ENCODE data around the gene STIM1. TPM values are rescaled to one million over a fixed set of nuclear protein-coding genes. Genes with fewer than 3 reads are reported as not detected.
"Not testable (repeated sequence)": the region's sequence is repeated elsewhere in the genome, so short reads cannot be mapped to it uniquely, and the experiment has no call there.

The STIM1 gene
- total and polyA plus RNA-seq, 7 donors, result 5.3 to 44.8 (median 29.3) TPM

DNA sequence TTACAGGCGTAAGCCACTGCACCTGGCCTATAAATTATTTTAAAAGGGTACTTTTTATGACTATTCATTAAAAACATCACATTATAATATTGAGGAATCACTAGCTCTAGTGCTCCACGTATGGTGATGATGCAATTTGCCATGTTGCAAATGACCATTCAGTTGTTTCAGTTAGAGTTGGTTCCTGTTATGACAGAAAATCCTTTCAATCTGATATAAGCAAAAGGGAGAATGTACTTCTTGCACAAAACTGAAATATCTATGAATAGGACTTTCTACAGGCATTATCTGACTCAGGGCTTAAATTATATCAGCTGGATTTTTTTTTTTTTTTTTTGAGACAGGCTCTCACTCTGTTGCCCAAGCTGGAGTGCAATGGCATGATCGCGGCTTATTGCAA lies 193.5 kb downstream of the STIM1 start:
- Histone ChIP-seq H3K36me3 (no peaks in the 10 kb centered on the region), H3K9me3 (no peaks in the 10 kb centered on the region), H3K27me3 (no peaks in the 10 kb centered on the region), H3K4me3 (no peak overlapping the region), H3K4me1 (peaks cover 0 to 21% (median 15%) of the 10 kb centered on the region in 4 donors), H3K27ac (no peak overlapping the region)
- TF ChIP-seq POLR2A (IDR thresholded peaks at IDR 0.05) (no peak), EP300 (IDR thresholded peaks at IDR 0.05) (no peak), POLR2AphosphoS5 (IDR thresholded peaks at IDR 0.05) (no peak)
- TF ChIP-seq, protein P1, sequence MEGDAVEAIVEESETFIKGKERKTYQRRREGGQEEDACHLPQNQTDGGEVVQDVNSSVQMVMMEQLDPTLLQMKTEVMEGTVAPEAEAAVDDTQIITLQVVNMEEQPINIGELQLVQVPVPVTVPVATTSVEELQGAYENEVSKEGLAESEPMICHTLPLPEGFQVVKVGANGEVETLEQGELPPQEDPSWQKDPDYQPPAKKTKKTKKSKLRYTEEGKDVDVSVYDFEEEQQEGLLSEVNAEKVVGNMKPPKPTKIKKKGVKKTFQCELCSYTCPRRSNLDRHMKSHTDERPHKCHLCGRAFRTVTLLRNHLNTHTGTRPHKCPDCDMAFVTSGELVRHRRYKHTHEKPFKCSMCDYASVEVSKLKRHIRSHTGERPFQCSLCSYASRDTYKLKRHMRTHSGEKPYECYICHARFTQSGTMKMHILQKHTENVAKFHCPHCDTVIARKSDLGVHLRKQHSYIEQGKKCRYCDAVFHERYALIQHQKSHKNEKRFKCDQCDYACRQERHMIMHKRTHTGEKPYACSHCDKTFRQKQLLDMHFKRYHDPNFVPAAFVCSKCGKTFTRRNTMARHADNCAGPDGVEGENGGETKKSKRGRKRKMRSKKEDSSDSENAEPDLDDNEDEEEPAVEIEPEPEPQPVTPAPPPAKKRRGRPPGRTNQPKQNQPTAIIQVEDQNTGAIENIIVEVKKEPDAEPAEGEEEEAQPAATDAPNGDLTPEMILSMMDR (IDR thresholded peaks at IDR 0.05), result no peak
- 86 to 92% methylated on average over 4 of the region's 4 CpGs for WGBS, 2 donors
- intact Hi-C loops (cut with DNase I), result no loop called here
- no peak for DNase-seq

DNA sequence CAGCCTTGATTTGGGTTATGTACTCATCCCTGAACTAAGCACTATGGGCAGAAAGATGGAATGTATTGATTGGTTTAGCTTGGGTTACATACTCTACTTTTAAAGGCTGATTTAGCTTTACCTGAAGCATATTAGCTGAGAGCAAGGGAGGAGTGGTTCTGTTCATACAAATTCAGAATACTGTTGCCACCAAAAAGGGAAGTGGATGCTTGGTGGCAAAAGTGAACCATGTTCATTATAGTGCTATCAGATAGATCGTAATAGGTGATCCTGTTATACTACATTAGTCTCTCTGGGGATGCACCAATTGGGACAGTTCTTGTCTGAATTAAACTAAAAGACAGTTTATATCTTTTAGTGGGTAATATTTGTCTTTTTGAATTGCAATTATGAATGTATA lies 194.7 kb downstream of the STIM1 start:
- Histone ChIP-seq H3K4me1 (peaks cover 0 to 10% (median 3%) of the 10 kb centered on the region in 4 donors), H3K9me3 (no peaks in the 10 kb centered on the region), H3K4me3 (no peak overlapping the region), H3K36me3 (no peaks in the 10 kb centered on the region), H3K27ac (no peak overlapping the region), H3K27me3 (no peaks in the 10 kb centered on the region)
- no peak for DNase-seq
- TF ChIP-seq, protein P1 (IDR thresholded peaks at IDR 0.05), result no peak
- no peak for TF ChIP-seq EP300 (IDR thresholded peaks at IDR 0.05)
- WGBS, 2 donors, result 92 to 95% methylated on average over 1 of the region's 1 CpG
- intact Hi-C loops (cut with DNase I), result no loop called here

DNA sequence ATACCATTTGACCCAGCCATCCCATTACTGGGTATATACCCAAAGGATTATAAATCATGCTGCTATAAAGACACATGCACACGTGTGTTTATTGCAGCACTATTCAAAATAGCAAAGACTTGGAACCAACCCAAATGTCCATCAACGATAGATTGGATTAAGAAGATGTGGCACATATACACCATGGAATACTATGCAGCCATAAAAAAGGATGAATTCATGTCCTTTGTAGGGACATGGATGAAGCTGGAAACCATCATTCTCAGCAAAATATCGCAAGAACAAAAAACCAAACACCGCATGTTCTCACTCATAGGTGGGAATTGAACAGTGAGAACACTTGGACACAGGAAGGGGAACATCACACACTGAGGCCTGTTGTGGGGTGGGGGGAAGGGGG lies 197.7 kb downstream of the STIM1 start:
- H3K4me3 ChIP-seq; intact Hi-C loops (cut with DNase I); H3K27ac ChIP-seq; DNase-seq; H3K27me3 ChIP-seq; H3K4me1 ChIP-seq; H3K9me3 ChIP-seq: not testable (repeated sequence)
- H3K36me3 ChIP-seq, result peaks cover 0 to 12% (median 0%) of the 10 kb centered on the region in 4 donors
- 80 to 94% methylated on average over 4 of the region's 4 CpGs for WGBS, 2 donors

DNA sequence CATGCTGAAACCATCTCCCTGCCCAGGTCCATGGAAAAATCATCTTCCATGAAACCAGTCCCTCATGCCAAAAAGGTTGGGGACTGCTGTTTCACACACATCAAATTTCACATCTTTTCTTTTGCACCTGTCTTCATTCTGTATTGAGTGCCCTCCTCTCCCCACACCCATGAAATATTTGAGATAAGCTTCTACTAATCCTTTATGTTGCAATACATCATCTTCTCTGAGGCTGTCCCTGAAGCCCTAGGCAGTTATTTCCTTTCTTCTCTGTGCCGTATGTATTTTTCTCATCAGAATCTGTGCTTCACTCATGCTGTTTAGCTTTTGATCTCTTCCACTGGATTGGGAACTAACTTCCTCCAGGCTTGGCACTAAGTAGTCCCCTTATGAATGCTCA lies 199.2 kb downstream of the STIM1 start:
- intact Hi-C loops (cut with DNase I), result no loop called here
- no peaks in the 10 kb centered on the region for H3K27me3 ChIP-seq
- no peak for DNase-seq
- no peaks in the 10 kb centered on the region for H3K9me3 ChIP-seq
- no peak for TF ChIP-seq EP300 (IDR thresholded peaks at IDR 0.05)
- TF ChIP-seq POLR2AphosphoS5 (IDR thresholded peaks at IDR 0.05), result no peak
- TF ChIP-seq, protein P1 (IDR thresholded peaks at IDR 0.05), result no peak
- TF ChIP-seq POLR2A (IDR thresholded peaks at IDR 0.05), result no peak
- 88 to 89% methylated on average over 1 of the region's 1 CpG for WGBS, 2 donors
- no peak overlapping the region for H3K4me3 ChIP-seq
- peaks cover 2 to 20% (median 4%) of the 10 kb centered on the region in 4 donors for H3K36me3 ChIP-seq
- peaks cover 0 to 12% (median 11%) of the 10 kb centered on the region in 4 donors for H3K4me1 ChIP-seq
- H3K27ac ChIP-seq, result no peak overlapping the region

DNA sequence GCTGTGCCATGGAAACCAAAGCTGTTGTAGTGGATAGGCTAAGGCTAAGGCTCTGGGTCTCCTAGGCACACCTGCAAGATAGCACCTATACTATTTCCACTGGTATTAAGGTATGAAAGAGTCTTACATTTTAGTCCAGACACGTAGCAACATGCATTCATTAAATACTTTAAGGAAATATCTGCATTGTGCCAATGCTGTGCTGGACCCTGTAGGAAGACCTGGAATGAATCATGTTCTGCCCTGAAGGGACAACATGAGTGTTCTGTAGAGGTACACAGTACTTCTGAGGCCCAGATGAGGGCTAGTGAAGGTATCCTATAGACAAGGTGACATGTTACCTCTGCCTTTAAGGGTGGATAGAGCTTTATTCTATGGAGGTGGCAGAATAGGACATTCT lies 204.0 kb downstream of the STIM1 start:
- Histone ChIP-seq H3K27me3 (no peaks in the 10 kb centered on the region), H3K4me1 (peaks cover 0 to 46% (median 37%) of the 10 kb centered on the region in 4 donors), H3K36me3 (peaks cover 4 to 36% (median 7%) of the 10 kb centered on the region in 4 donors), H3K9me3 (no peaks in the 10 kb centered on the region), H3K27ac (no peak overlapping the region), H3K4me3 (no peak overlapping the region)
- intact Hi-C loops (cut with DNase I), result no loop called here
- no peak for TF ChIP-seq POLR2AphosphoS5 (IDR thresholded peaks at IDR 0.05)
- no peak for TF ChIP-seq POLR2A (IDR thresholded peaks at IDR 0.05)
- TF ChIP-seq, protein P1 (IDR thresholded peaks at IDR 0.05), result no peak
- no peak for TF ChIP-seq EP300 (IDR thresholded peaks at IDR 0.05)
- 91 to 96% methylated on average over 1 of the region's 1 CpG for WGBS, 2 donors
- no peak for DNase-seq

Measured in sigmoid colon (tissue), 7 donors.